Fibroblast of skin of right quadriceps (primary cell): ENCODE measurements around the gene ADGRV1.

Source experiments
- DNase-seq: peaks from one replicate; pipeline ENCODE4 v3.0.0-alpha.2; 2013

Gene ADGRV1

GRCh38 chr5:90878549-90879196 is 320.1 kb downstream of the ADGRV1 start:
- DNase-seq, result no peak

DNA sequence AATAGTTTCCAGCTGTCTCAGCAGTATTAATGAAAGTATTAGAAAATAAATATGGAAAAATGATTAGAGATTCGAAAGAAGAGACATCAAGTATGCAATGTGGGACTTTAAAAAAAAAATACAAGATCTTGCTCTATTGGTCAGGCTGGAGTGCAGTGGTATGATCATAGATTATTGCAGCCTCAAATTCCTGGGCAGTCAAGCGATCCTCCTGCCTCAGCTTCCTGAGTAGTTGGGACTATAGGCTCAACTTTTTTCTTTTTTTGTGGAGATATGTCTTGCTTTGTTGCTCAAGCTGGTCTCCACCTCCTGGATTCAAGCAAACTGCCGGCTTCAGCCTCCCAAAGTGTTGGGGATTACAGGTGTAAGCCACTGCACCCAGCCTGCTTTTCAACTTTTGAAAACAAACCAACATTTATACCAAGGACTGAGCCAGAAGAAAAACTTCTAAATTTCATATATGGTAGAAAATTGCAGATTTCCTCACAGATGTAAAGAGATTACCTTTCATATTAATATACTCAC is 323.1 kb downstream of the ADGRV1 start:
- no peak for DNase-seq

DNA sequence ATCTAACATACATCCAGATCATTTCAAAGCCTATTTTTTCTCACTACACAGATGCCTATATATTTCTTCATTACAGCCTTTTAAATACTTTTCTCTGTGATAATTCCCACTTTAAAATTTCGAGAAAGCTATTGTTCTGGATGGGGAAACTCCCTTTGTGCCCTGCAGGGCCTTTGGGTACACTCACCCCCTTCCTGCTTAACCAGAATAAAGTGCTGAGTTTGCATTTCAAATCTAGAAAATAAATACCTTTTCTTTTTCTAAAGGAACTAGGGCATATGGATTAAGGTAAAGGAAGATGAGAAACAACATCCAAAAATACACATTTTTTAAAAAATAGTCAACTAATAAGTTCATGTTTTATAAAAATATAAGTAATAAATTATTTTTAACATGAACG is 323.9 kb downstream of the ADGRV1 start:
- DNase-seq, result no peak

- DNase-seq, result no peak
Measured at GRCh38 chr5:90885180-90885868, 326.7 kb downstream of the ADGRV1 start.

GRCh38 chr5:90886381-90886780 is 327.8 kb downstream of the ADGRV1 start:
- no peak for DNase-seq

DNA sequence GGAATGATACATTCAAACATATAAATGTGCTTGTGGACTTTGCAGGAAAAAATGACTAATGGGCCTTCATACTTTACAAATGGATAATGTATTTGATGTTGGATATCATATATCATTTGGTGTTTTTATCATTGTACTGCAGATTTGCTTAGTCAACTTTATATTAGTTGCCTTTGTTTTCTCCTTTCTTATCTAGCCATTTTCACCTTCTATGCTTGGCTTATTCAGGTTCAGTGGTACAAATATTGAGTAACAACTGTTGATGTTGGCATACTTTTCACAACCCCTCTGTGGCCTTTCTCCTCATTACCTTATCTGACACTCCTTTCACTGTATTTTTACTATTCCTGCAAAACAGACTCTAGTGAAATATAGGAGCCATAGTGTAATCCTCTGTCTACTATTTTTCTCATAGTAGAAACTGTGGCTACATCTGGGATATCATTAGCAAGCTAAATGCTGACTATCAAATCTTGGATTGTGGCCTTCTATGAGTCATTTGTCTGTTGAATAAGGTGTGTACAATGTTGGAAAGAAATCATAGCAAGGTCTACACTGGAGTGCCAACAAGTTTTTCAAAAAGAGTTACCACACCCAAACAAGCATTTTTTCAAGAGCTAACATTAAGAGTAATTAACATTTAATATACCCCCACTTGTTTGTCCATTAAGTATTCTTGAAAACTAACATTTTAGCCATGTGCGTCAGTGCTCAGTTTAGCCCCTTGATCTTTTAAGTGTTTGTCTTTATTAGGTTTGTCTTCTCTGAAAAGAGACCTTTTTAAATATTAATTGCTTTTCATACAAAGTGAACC is 330.1 kb downstream of the ADGRV1 start:
- DNase-seq, result peak; percentile 42

DNA sequence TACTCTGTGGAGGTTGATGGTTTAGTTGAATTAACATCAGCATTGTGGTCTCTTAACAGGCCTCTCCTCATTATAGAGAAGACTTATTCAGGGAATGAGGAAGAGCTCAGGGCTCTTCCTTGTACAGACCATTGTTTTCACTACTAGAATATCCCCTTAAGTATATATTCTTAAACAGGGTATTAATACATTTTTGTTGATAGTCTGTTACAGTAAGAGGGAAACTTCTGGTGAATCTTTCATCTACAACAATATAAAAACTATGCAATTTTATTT is 330.7 kb downstream of the ADGRV1 start:
- DNase-seq, result no peak

GRCh38 chr5:90890180-90890579 is 331.6 kb downstream of the ADGRV1 start:
- no peak for DNase-seq

- no peak for DNase-seq
Measured at GRCh38 chr5:90894866-90895420, 336.3 kb downstream of the ADGRV1 start.

GRCh38 chr5:90897618-90898017 is 339.0 kb downstream of the ADGRV1 start:
- DNase-seq, result no peak

DNA sequence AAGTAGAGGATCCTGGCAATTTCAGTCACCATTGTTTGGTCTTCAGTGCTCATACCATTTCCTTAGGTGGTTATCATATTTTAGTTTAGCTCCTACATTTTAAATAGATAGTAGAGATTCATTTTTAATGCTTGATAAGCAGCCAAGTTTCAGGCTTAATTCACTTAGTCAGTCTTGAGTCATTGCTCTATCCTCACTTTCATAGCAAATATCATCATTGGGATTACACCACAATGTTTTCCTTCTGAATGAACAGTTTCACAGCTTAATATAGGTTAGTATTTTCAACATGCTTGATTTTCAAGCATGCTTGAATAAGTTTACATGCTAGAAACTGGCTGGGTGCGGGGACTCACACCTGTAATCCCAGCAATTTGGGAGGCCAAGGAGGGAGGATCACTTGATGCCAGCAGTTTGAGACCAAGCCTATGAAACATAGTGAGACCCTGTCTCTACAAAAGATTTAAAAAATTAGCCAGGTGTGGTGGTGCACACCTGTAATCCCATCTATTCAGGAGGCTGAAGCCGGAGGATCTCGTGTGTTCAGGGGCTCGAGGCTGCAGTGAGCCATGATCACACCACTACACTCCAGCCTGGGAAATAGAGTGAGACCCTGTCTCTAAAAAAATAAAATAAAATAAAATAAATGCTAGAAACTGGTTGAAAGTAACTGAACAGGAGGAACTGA is 339.9 kb downstream of the ADGRV1 start:
- DNase-seq, result peak; percentile 27

DNA sequence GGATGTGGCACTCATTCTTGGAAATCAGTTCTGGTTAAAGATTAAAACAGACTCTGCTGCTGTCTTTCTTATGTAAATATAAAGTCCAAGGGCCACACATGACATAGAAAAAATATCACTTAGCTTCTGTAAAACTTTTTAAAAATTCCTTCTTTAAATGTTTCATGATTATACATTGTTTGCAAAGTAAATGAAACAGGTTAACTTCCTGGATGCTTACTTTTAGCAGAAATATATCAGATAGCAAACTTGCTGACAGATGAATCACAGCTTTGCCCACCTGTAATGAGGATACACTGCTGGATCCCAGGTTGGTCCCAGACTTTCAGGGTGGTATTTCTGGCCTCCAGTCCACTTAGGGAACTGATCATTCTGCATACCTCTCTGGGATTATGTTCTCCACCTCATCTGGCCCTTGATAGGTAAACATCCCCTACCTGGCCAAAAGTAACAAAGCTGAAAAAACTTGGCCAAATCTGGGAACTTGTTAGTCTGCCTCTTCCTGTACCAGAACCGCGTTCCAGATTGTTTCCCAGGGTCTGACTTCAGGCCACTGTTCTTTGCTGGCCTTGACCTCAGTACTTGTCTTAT is 340.5 kb downstream of the ADGRV1 start:
- no peak for DNase-seq

- DNase-seq, result no peak
Measured at GRCh38 chr5:90901261-90901660, 342.7 kb downstream of the ADGRV1 start.

DNA sequence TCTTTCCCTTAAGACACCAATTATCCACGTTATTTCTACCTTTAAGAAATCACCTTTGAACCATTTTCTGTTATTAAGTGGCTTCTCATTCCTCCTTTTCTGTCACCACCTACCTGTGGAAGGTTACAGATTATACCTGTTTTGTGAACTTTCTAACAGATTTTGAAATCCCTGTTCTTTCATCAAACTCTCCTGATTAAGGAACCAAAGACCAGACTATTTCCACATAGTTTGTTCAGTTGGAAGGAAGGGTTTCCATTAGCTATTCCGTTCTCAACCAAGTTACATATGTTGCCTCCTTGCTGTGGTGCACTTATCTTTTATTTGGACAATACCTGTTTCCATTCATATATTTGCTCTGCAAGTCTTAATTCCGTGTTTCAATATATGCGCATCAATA is 343.6 kb downstream of the ADGRV1 start:
- DNase-seq, result no peak

DNA sequence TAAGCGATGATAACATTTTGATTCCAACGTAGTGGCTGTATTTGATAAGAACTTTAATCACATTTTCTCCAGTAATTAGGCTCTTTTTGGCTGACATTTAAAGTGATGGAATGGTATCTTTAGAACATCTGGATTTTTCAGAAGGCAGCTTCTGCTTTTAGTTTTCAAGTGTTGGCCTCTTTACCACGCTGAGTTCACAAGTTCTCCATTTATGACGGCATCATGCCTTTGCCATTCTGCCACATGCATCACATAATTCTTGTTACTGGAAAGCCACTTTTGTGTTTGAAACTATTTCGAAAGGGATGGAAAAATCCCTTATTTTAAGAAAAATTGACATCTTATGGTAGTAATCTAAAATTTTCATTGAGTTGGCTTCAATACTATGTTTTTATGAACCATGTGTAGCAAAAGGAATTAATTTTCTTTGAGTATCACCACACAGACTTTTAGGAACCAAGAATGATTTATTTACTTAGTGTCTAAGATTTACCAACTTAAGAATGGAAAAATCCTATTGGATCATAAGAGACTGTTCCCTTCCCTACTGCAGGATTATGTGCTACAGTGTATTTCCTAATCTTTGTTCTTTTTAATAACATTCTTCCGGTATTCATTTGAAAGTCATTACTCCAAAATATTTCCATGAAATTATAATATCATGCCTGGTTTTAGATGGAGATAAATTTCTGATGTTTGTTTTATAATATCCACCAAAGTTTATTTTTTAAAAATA is 344.2 kb downstream of the ADGRV1 start:
- DNase-seq, result no peak

GRCh38 chr5:90909101-90909503 is 350.5 kb downstream of the ADGRV1 start:
- DNase-seq, result no peak

DNA sequence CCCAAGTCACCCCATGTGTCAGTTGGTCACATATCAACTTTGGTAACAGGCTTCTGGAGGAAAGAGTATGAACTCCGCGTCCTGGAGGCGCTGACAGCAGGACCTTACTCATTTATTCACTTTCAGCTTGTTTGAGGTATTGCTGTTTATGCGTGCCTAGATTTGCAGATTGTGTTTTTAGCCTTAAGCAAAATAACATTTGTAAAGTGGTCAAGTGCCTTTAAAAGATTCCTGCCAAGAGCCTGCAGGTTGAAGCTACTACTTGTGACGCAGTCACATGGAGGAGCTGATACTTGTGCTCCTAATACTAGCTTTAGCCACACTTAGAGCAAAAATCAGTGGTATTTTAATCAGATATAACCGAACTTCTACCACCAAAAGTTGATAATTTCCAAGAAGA is 351.3 kb downstream of the ADGRV1 start:
- DNase-seq, result no peak

- DNase-seq, result no peak
Measured at GRCh38 chr5:90911169-90911568, 352.6 kb downstream of the ADGRV1 start.

GRCh38 chr5:90912476-90912875 is 353.9 kb downstream of the ADGRV1 start:
- no peak for DNase-seq

- no peak for DNase-seq
Measured at GRCh38 chr5:90915393-90915792, 356.8 kb downstream of the ADGRV1 start.

- no peak for DNase-seq
Measured at GRCh38 chr5:90916947-90917800, 358.6 kb downstream of the ADGRV1 start.
